ENCODE data around the gene ZNF281.
A peak's percentile ranks its signal among the peaks of the same experiment; 100 is the strongest.

ZNF281 gene

DNA sequence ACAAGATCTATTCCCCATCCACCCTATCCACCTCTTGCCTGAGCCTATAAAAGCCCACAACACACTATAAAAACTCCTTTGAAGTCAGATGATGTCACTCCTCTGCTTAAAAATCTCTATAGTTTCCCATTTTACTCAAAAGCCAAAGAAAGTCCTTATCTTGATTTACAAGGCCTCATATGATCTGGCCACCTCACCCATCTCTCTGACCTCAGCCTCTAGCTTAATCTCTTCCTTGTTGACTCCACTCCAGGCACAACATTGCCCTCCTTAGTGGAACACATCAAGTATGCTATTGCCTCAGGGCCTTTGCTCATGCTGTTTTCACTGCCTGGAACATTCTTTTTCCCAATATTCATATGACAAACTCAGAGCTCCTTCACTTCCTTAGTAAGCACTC, 33.3 kb downstream of the ZNF281 start (continued):
- TF ChIP-seq KLF10 (tag by site-specific recombination; IDR thresholded peaks at IDR 0.05) (no peak), ZNF23 (tag by site-specific recombination; IDR thresholded peaks at IDR 0.05; ENCODE audit: borderline replicate concordance) (no peak), ZNF132 (tag by site-specific recombination; IDR thresholded peaks at IDR 0.05; ENCODE audit: borderline replicate concordance) (no peak), ZNF24 (tag by site-specific recombination; IDR thresholded peaks at IDR 0.05) (peak; percentile 55; the same call in 1 of the 2 replicates), OSR2 (tag by site-specific recombination; IDR thresholded peaks at IDR 0.05) (no peak), ZNF561 (tag by site-specific recombination; IDR thresholded peaks at IDR 0.05; ENCODE audit: borderline replicate concordance) (no peak), ZNF404 (tag by site-specific recombination; IDR thresholded peaks at IDR 0.05) (no peak), ZNF19 (tag by site-specific recombination; IDR thresholded peaks at IDR 0.05; ENCODE audit: low read depth) (no peak), OVOL3 (tag by site-specific recombination; IDR thresholded peaks at IDR 0.05) (no peak), MEIS1 (CRISPR knock-in tag; IDR thresholded peaks at IDR 0.05; ENCODE audit: borderline replicate concordance) (no peak), ZNF629 (tag by site-specific recombination; IDR thresholded peaks at IDR 0.05) (peak; percentile 74), ZNF548 (tag by site-specific recombination; IDR thresholded peaks at IDR 0.05) (no peak), ZNF133 (tag by site-specific recombination; IDR thresholded peaks at IDR 0.05) (no peak), ZNF223 (tag by site-specific recombination; IDR thresholded peaks at IDR 0.05) (no peak), ZNF112 (tag by site-specific recombination; IDR thresholded peaks at IDR 0.05) (no peak), ZNF184 (tag by site-specific recombination; IDR thresholded peaks at IDR 0.05) (no peak), ZNF391 (tag by site-specific recombination; IDR thresholded peaks at IDR 0.05; ENCODE audit: borderline replicate concordance, low read depth) (no peak), ZNF626 (tag by site-specific recombination; IDR thresholded peaks at IDR 0.05) (no peak), ZFP37 (tag by site-specific recombination; IDR thresholded peaks at IDR 0.05) (no peak), ZNF248 (tag by site-specific recombination; IDR thresholded peaks at IDR 0.05) (no peak), ZNF600 (tag by site-specific recombination; IDR thresholded peaks at IDR 0.05) (no peak), ZSCAN30 (tag by site-specific recombination; IDR thresholded peaks at IDR 0.05) (no peak)
- TF ChIP-seq, protein P1, sequence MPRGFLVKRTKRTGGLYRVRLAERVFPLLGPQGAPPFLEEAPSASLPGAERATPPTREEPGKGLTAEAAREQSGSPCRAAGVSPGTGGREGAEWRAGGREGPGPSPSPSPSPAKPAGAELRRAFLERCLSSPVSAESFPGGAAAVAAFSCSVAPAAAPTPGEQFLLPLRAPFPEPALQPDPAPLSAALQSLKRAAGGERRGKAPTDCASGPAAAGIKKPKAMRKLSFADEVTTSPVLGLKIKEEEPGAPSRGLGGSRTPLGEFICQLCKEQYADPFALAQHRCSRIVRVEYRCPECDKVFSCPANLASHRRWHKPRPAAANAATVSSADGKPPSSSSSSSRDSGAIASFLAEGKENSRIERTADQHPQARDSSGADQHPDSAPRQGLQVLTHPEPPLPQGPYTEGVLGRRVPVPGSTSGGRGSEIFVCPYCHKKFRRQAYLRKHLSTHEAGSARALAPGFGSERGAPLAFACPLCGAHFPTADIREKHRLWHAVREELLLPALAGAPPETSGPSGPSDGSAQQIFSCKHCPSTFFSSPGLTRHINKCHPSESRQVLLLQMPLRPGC (tag by site-specific recombination; IDR thresholded peaks at IDR 0.05), result no peak
- TF ChIP-seq, protein P2, sequence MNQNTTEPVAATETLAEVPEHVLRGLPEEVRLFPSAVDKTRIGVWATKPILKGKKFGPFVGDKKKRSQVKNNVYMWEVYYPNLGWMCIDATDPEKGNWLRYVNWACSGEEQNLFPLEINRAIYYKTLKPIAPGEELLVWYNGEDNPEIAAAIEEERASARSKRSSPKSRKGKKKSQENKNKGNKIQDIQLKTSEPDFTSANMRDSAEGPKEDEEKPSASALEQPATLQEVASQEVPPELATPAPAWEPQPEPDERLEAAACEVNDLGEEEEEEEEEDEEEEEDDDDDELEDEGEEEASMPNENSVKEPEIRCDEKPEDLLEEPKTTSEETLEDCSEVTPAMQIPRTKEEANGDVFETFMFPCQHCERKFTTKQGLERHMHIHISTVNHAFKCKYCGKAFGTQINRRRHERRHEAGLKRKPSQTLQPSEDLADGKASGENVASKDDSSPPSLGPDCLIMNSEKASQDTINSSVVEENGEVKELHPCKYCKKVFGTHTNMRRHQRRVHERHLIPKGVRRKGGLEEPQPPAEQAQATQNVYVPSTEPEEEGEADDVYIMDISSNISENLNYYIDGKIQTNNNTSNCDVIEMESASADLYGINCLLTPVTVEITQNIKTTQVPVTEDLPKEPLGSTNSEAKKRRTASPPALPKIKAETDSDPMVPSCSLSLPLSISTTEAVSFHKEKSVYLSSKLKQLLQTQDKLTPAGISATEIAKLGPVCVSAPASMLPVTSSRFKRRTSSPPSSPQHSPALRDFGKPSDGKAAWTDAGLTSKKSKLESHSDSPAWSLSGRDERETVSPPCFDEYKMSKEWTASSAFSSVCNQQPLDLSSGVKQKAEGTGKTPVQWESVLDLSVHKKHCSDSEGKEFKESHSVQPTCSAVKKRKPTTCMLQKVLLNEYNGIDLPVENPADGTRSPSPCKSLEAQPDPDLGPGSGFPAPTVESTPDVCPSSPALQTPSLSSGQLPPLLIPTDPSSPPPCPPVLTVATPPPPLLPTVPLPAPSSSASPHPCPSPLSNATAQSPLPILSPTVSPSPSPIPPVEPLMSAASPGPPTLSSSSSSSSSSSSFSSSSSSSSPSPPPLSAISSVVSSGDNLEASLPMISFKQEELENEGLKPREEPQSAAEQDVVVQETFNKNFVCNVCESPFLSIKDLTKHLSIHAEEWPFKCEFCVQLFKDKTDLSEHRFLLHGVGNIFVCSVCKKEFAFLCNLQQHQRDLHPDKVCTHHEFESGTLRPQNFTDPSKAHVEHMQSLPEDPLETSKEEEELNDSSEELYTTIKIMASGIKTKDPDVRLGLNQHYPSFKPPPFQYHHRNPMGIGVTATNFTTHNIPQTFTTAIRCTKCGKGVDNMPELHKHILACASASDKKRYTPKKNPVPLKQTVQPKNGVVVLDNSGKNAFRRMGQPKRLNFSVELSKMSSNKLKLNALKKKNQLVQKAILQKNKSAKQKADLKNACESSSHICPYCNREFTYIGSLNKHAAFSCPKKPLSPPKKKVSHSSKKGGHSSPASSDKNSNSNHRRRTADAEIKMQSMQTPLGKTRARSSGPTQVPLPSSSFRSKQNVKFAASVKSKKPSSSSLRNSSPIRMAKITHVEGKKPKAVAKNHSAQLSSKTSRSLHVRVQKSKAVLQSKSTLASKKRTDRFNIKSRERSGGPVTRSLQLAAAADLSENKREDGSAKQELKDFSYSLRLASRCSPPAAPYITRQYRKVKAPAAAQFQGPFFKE (tag by site-specific recombination; IDR thresholded peaks at IDR 0.05; ENCODE audit: borderline replicate concordance), result no peak
- TF ChIP-seq, protein P3, sequence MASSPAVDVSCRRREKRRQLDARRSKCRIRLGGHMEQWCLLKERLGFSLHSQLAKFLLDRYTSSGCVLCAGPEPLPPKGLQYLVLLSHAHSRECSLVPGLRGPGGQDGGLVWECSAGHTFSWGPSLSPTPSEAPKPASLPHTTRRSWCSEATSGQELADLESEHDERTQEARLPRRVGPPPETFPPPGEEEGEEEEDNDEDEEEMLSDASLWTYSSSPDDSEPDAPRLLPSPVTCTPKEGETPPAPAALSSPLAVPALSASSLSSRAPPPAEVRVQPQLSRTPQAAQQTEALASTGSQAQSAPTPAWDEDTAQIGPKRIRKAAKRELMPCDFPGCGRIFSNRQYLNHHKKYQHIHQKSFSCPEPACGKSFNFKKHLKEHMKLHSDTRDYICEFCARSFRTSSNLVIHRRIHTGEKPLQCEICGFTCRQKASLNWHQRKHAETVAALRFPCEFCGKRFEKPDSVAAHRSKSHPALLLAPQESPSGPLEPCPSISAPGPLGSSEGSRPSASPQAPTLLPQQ (tag by site-specific recombination; IDR thresholded peaks at IDR 0.05), result peak; percentile 82; the same call in 1 of the 2 replicates
- TF ChIP-seq, protein P4, sequence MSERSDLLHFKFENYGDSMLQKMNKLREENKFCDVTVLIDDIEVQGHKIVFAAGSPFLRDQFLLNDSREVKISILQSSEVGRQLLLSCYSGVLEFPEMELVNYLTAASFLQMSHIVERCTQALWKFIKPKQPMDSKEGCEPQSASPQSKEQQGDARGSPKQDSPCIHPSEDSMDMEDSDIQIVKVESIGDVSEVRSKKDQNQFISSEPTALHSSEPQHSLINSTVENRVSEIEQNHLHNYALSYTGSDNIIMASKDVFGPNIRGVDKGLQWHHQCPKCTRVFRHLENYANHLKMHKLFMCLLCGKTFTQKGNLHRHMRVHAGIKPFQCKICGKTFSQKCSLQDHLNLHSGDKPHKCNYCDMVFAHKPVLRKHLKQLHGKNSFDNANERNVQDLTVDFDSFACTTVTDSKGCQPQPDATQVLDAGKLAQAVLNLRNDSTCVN (tag by site-specific recombination; optimal IDR thresholded peaks at IDR 0.05), result no peak
- TF ChIP-seq, protein P5, sequence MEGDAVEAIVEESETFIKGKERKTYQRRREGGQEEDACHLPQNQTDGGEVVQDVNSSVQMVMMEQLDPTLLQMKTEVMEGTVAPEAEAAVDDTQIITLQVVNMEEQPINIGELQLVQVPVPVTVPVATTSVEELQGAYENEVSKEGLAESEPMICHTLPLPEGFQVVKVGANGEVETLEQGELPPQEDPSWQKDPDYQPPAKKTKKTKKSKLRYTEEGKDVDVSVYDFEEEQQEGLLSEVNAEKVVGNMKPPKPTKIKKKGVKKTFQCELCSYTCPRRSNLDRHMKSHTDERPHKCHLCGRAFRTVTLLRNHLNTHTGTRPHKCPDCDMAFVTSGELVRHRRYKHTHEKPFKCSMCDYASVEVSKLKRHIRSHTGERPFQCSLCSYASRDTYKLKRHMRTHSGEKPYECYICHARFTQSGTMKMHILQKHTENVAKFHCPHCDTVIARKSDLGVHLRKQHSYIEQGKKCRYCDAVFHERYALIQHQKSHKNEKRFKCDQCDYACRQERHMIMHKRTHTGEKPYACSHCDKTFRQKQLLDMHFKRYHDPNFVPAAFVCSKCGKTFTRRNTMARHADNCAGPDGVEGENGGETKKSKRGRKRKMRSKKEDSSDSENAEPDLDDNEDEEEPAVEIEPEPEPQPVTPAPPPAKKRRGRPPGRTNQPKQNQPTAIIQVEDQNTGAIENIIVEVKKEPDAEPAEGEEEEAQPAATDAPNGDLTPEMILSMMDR (tag by site-specific recombination; IDR thresholded peaks at IDR 0.05), result no peak
- TF ChIP-seq, protein P6, sequence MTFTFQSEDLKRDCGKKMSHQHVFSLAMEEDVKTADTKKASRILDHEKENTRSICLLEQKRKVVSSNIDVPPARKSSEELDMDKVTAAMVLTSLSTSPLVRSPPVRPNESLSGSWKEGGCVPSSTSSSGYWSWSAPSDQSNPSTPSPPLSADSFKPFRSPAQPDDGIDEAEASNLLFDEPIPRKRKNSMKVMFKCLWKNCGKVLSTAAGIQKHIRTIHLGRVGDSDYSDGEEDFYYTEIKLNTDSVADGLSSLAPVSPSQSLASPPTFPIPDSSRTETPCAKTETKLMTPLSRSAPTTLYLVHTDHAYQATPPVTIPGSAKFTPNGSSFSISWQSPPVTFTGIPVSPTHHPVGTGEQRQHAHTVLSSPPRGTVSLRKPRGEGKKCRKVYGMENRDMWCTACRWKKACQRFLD (tag by site-specific recombination; IDR thresholded peaks at IDR 0.05), result no peak
